NCI-H748 treated with DMSO at 0.1 percent for 48 hours (cell line): Measurements from ENCODE around the gene ANKRD55.
A peak's percentile ranks its signal among the peaks of the same experiment; 100 is the strongest.
"Not testable (repeated sequence)": the region's sequence is repeated elsewhere in the genome, so short reads cannot be mapped to it uniquely, and the experiment has no call there.

Experiments used
- DNase-seq: peaks from one replicate; lab custom pipeline; 2025; lab: John Stamatoyannopoulos, UW

The ANKRD55 gene

GRCh38 chr5:56168066-56168478 lies 65.1 kb downstream of the ANKRD55 start:
- DNase-seq, result no peak

GRCh38 chr5:56167519-56167918 lies 65.6 kb downstream of the ANKRD55 start:
- DNase-seq, result no peak

DNA sequence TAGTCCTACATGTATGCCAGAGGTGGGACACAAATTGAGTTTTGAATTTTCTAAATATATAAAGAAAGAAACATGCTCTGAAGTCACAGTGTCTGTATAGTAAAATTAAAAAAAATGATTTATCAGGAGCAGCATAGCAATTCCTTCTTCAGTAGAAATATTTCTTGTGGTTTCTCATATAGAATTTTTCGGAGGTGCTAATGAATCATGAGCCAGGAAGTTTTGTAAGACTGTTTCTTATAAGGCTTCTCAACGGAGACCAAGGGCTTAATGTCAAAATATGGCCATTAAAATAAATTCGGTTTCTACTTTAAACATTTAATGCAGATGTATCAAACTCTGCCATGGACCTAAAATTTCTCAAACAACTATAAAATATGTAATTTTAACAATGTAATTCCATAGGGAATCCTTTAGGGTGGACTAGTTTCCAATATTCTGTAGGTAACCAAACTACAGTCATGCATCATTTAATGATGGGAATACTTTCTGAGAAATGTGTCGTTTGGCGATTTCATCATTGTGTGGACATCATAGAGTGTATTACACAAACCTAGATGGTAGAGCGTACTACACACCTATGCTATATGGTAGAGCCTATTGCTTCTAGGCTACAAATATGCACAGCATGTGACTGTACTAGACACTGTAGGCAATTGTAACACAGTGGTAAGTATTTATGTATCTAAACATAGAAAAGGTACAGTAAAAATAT lies 66.3 kb downstream of the ANKRD55 start:
- DNase-seq, result no peak

- DNase-seq, result no peak
Observed at GRCh38 chr5:56164376-56164775, 68.8 kb downstream of the ANKRD55 start.

DNA sequence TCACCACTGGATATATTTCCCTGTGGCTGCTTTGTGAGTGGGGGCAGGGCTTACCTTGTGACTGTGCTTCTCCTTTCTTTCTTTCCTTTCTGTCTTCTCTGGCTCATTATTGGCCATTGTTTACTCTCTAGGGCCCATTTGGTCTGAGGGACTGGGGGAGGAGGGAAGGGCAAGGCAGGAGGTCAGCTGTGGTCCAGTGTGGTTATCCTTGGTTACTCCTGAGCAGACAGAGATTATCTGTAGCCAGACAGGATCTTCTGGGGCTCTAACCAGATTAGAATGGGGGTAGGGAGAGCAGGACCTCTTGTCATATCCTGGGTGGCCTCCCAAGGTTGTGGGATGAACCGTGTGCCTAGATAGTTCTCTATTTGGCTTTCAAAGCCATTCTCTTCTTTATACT lies 71.2 kb downstream of the ANKRD55 start:
- DNase-seq, result no peak

DNA sequence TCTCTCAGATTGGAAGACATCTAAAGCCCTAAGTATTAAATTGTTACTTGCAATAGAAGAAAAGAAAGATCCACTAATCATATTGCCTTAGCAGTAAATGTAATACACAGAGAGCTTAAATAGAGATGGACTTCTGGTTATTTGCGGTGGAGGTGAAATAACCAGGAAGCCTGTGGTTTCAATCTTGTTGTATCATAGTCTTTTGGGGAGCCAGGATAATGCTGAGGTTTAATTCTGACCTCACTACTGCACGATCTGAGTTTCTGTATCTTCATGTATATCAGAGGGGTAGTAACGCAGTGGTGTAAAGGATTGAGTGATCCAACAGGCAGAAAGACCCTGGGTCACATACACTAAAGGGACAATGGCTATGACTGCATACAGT lies 71.7 kb downstream of the ANKRD55 start:
- DNase-seq, result no peak

GRCh38 chr5:56160723-56161438 lies 72.2 kb downstream of the ANKRD55 start:
- DNase-seq, result no peak

- DNase-seq, result no peak
Observed at GRCh38 chr5:56159521-56159947, 73.6 kb downstream of the ANKRD55 start.

- DNase-seq, result no peak
Observed at GRCh38 chr5:56158331-56158960, 74.7 kb downstream of the ANKRD55 start.

- DNase-seq, result not testable (repeated sequence)
Observed at GRCh38 chr5:56157191-56157621, 75.9 kb downstream of the ANKRD55 start.

GRCh38 chr5:56156585-56157190 lies 76.4 kb downstream of the ANKRD55 start:
- DNase-seq, result not testable (repeated sequence)

- no peak for DNase-seq
Observed at GRCh38 chr5:56155992-56156584, 77.0 kb downstream of the ANKRD55 start.

DNA sequence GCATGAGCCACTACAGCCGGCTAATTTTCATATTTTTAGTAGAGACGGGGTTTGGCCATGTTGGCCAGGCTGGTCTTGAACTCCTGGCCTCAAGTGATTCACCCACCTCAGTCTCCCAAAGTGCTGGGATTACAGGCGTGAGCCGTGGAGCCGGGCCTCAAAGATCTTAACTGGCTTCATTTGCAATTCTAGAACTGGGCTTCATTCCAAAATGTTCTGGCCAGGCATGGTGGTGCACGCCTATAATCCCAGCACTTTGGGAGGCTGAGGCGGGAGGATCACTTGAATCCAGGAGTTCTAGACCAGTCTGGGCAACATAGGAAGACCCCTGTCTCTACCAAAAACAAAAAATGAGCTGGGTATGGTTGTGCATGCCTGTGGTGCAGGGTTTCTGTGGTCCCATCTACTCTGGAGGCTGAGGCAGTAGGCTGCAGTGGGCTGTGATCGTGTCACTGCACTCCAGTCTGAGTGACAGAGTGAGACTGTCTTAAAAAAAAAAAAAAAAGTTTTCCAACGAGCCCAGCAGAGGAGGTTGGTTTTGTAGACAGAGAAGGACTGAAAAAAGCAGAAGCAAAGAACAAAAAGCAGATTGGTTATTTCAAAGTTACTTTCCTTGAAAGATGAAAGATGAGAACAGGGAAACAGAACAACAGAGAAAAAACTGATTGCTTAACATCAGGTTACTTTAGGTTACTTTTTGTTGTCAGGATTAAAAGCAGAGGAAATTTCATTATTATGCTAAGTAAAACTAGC lies 78.2 kb downstream of the ANKRD55 start:
- no peak for DNase-seq

DNA sequence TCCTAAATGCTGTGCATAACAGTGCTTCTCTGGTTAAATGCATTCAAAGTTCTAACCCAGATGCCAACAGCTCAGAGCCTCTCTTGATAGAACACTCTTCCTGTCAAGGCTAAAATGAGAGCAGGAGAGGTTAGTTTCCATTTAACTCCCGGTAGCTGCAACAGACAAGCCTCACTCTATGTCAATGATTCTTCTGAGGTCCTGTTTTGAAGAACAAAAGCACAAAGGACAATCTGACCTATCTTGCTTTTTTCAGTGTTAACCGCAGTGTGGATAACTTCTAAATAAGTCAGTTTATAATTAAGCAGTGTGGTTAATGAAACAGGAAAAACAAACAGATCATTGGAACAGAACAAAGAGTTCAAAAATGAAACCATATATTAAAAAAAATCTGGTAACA lies 80.7 kb downstream of the ANKRD55 start:
- no peak for DNase-seq

DNA sequence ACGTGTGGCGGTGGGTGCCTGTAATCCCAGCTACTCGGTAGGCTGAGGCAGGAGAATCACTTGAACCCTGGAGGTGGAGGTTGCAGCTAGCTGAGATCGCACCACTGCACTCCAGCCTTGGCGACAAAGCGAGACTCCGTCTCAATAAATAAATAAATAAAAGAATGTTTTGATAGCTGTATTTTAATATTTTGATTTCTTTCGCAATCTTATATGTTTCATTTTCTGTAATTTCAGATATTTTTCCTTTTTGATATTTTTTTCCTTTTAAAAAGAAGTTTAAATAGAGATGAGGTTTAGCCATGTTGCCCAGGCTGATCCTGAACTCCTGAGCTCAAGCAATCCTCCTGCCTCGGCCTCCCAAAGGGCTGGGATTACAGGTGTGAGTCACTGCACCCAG lies 82.4 kb downstream of the ANKRD55 start:
- not testable (repeated sequence) for DNase-seq

DNA sequence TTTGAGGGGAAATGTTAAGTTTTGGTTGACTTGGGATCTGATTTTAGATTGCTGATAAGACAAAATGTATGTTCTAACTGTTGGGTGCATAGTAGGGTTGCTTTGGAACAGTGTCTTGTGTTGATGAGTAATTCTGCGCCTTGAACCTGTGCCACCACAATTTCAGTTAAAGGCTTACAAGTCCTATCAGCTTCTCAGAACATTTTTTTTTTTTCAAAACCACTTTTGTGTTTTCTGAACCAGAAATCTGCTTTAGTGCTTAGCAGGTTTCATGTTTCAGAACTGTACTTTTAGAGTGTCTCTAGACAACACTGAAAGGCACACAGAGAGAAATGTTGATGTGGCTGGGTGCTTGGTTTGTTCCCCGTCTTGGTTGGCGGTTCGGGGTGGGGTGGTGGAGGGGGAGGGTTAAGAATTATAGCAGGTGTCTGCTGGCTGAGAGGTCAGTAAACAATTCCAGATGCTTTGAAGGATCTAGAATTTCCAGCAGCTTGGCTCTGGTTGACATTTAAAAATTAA lies 84.6 kb downstream of the ANKRD55 start:
- peak; percentile 3 for DNase-seq

- no peak for DNase-seq
Observed at GRCh38 chr5:56147659-56148230, 85.4 kb downstream of the ANKRD55 start.

DNA sequence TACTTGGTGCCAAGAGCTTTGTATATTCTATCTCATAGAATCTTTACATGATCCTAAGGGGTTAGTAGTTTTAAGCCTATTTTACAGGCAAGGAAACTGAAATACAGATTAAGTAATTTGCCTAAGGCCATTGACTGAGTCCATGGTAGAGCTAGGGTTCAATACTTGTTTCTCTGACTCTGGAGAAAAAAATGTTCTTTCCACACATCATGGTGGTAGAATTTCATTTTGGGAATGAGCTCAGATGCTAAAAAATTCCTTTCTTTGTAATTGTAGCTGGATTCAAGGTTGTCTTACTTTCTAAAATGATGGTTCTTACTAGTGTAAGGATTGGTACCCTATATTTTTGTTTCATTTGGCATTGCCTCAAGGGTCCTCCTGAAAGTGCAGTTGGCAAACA lies 86.0 kb downstream of the ANKRD55 start:
- no peak for DNase-seq

GRCh38 chr5:56146674-56147073 lies 86.5 kb downstream of the ANKRD55 start:
- DNase-seq, result no peak

DNA sequence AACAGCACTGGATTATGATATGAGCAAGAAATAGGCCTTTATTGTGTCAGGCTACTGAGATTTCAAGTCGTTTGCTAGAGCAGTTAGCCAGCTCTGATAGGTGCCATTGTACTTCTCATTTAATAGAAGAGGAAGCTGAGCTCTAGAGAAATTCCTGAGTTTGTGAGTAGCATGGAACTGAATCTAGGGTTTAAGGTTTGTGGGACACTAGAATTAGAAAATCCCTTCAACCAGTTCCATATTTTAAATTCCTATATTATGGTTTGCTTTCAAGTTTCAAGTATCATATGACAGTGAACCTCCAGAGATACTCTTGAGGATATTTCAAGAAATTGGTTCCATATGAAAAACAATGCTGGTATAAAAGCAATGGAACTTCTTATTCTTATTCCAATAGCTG lies 87.6 kb downstream of the ANKRD55 start:
- DNase-seq, result no peak

DNA sequence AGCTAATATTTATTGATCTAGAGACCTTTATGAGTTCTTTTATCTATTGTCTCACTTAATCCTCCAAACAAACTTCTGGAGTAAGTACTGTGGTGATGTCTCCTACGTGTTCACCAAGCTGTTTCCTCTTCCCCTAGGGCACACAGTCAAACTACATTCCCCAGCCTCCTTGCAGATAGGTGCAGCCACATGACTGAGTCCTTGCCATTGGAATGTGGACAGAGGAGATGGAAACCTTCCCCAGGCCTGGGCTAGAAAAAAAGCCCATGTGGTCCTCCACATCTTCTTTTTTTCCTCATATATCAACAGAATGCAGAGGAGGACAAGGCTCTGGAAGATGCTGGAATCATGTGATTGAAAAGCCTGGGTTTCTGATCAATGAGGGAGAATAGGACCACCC lies 88.0 kb downstream of the ANKRD55 start:
- no peak for DNase-seq
